HG02852 (cell line): Measurements from ENCODE around the gene KDM6B.

Source experiments
- ATAC-seq: cut with Tn5 transposase; IDR thresholded peaks from one replicate; pipeline ENCODE4 v1.9.1; 2021; ENCODE audit warnings: mild to moderate bottlenecking, moderate library complexity; ENCODE audit not compliant: unreplicated experiment

Gene KDM6B

DNA sequence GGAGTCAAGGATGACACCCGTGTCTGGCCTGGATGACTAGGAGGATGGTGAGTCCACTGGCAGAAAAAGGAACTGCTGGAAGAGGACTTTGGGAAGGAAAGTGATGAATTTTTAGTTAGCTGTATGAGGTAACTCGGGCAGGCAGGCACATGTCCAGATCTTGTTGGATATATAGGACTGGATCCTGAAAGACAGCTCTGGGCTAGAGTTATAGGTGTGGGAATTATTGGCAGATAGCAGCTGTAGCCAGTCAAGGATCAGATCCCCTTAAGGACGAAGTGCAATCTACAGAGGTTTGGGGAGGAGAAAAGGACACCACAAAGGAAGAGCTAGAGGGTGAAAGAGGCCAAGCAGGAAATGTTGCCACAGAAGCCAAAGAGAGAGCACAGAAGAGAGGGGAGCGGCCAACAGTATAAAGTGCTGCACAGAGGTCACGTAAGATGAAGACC lies 33.9 kb downstream of the KDM6B start:
- ATAC-seq: no peak

DNA sequence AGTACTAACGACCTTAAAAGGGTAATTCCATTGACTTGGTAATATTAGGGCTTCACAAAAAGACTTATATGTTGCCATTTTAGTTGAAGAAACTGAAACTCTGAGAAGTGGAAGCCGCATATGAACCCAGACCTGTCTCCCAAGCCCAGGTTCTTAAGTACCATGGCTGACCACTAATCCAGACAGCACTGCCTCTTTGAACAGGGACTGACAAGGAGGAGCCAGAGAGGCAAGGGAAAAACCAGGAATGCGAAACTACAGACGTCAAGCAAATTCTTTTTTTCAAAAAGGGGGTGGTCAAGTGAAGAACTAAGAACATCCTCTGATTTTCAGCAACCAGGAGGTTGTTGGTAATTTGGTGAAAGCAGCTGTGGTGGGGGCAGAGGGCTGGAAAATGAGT lies 39.0 kb downstream of the KDM6B start:
- ATAC-seq: no peak

DNA sequence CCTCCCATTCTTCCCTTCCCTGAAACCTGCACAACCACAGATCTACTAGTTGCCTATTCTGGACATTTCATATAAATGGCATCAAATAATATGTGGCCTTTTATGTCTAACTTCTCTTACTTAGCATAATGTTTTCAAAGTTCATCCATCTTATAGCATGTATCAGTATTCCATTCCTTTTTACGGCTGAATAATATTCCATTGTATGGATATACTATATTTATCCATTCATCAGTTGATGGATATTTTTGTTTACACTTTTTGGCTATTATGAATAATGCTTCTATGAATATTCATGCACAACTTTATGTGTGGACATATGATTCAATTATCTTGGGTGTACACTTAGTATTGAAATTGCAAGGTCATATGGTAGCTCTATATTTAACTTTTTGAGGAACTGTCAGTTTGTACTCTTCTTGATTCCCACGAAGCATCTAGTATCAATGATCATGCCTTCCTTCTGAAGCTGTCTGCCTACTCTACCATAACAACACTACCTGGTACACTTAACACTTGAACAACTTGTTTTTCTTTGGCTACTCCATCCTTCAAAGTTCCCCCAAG lies 41.9 kb downstream of the KDM6B start:
- ATAC-seq: no peak

DNA sequence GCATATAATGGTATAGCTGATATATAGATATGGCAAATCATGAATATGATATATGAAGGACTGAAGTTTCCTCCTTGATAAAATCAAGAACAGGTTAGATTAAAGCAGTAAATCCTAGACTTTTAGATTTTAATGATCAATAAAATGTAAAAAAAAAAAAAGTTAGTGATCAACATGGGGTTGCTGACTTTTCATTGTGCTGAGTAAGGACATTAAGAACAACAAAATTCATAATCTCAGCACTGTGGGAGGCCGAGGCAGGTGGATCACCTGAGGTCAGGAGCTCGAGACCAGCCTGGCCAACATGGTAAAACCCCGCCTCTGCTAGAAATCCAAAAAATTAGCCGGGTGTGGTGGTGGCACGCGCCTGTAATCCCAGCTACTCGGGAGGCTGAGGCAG lies 44.2 kb downstream of the KDM6B start:
- ATAC-seq: no peak

DNA sequence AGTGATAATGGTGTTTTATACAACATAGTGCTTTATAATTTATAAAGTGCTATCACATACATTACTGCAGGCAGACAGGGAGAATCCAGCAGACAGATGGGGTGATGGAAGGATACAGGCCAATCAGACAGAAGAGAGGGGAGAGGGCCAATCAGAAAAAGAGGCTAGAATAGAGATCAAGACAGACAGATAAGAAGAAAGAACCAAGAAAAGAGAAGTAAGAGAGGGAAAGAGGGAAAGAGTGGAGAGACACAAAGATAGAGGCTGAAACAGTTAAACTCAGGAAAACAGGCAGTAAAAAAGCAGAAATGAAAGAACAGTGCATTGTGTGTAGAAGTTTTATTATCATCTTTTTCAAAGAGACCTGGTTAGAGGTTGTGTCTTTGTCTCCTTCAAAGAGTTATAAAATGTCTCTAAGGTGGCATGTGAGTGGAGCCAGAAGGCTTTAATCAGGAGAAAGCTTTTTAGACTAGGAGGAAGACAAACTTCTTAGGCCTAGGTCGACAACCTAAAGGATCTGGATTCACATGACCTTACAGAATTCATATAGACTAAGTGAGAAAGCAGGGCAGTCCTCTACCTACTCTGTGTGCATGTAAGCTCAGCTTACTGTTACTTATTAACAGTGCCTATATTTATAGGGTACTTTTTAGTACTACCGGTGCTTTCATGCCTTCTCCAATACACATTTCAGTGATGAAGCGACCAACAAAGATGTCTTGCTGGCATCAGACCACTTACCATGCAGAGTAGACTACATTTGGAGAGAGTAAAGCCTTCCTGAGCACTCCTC lies 46.3 kb downstream of the KDM6B start:
- ATAC-seq: no peak

DNA sequence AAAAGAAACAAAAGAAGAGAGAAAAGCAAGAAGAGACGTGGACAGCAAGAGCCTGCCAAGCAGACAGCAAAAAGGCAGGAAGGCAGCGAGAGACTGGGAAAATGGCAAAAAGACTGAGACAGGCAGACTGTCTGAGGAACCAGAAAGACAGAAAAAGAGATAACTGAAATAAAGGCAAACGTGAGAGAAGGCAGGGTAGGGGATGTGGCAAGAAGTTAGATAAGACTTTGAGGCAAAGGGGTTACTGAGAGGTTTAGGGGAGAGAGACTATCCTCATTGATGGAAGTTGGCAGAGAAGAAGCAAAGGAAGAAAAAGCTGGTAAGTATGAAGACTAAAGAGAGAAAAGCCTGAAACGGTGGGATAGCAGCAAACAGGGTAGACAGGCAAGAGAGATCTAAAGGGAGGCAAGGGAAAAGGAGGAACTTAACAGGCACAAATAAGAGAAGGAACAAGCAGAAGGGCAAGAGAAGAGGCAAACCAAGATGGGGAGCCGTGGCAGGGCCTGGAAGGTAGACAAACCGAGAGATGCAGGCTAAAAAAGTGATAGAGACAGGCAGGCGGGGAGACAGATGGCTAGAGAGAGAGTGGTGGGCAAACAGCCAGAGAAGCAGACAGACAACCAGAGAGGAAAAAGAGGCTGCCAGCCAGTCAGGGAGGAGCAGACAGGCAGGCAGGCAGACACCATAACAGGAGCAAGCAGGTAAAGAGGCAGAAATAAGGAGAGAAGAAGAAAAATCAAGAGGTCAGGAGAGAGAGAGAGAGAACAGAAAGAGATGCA lies 47.4 kb downstream of the KDM6B start:
- ATAC-seq: no peak

DNA sequence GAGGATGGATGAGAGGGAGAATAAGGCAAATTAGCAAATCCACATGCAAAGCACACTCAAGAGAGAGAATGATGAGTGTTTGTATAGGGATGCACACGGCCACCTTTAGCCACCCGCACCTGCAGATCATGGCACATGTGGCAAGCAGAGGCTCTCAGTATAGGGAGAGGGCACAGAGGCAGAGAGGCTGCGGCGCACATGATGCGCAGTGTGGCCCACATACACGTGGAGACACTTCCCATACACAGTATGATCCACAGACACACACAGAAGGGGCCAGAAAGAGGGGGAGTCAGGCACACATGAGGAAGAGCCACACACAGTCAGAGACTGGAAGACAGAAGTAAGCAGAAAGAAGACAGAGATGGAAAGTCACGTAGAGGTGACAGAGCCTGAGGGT lies 48.1 kb downstream of the KDM6B start:
- no peak for ATAC-seq

DNA sequence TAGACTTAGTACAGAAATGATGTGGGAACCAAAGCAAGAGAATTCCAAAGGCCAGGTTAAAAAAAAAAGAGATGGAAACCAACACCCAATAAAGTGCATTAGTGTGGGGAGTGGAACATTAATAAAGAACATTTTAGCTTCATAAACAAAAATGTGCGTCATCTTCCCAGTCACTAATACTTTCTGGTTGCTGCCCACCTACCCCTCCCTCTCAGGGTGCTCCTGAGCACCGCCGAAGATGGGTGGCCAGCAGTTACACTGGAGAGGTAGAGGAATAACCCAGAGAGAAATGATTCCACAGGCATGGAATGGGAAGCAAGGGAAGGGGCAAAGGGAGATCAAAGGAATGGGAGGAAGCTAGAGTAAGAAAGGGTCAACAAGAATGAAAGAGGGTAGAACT lies 48.6 kb downstream of the KDM6B start:
- ATAC-seq: no peak
